ENCODE measurements around the gene ZC3H18.
"Not testable (repeated sequence)": the region's sequence is repeated elsewhere in the genome, so short reads cannot be mapped to it uniquely, and the experiment has no call there.

ZC3H18 gene

GRCh38 chr16:88605186-88606147 is 35.3 kb downstream of the ZC3H18 start:
- no peak for DNase-seq

- DNase-seq, result no peak
Measured at GRCh38 chr16:88606148-88606757, 36.0 kb downstream of the ZC3H18 start.

GRCh38 chr16:88608076-88608475 is 37.9 kb downstream of the ZC3H18 start:
- no peak for DNase-seq

GRCh38 chr16:88609426-88609825 is 39.2 kb downstream of the ZC3H18 start:
- not testable (repeated sequence) for DNase-seq

- no peak for DNase-seq
Measured at GRCh38 chr16:88610080-88610479, 39.9 kb downstream of the ZC3H18 start.

- peak; percentile 64 for DNase-seq
Measured at GRCh38 chr16:88610909-88611812, 41.0 kb downstream of the ZC3H18 start.

- no peak for DNase-seq
Measured at GRCh38 chr16:88613293-88613692, 43.1 kb downstream of the ZC3H18 start.

GRCh38 chr16:88613911-88614817 is 44.0 kb downstream of the ZC3H18 start:
- DNase-seq, result no peak

- DNase-seq, result no peak
Measured at GRCh38 chr16:88614818-88615580, 44.8 kb downstream of the ZC3H18 start.

- no peak for DNase-seq
Measured at GRCh38 chr16:88616320-88616719, 46.1 kb downstream of the ZC3H18 start.

GRCh38 chr16:88616736-88617135 is 46.5 kb downstream of the ZC3H18 start:
- no peak for DNase-seq

- no peak for DNase-seq
Measured at GRCh38 chr16:88617268-88618031, 47.2 kb downstream of the ZC3H18 start.

GRCh38 chr16:88618182-88618955 is 48.2 kb downstream of the ZC3H18 start:
- DNase-seq, result no peak

- DNase-seq, result no peak
Measured at GRCh38 chr16:88618956-88619667, 48.9 kb downstream of the ZC3H18 start.

GRCh38 chr16:88619859-88620815 is 49.9 kb downstream of the ZC3H18 start:
- DNase-seq, result no peak

GRCh38 chr16:88622125-88622524 is 51.9 kb downstream of the ZC3H18 start:
- no peak for DNase-seq

- DNase-seq, result no peak
Measured at GRCh38 chr16:88622866-88623265, 52.7 kb downstream of the ZC3H18 start.

All from right kidney (tissue), 1 donor.